HCT116 (cell line): ENCODE measurements around the gene SELENOS. TPM values are rescaled to one million over a fixed set of nuclear protein-coding genes. Genes with fewer than 3 reads are reported as not detected.

Experiments
- ATAC-seq: fragments of 200-7000 bp; cut with Tn5 transposase; 2 replicates; pipeline ENCODE4 v1.9.1; 2020; ENCODE audit warnings: mild to moderate bottlenecking, moderate library complexity
- BruUV-seq: library from RNA; stranded (reverse); fragments of 400-500 nt; replicated peaks from 2 replicates; lab custom pipeline; 2021; lab: Mats Ljungman, UMichigan
- CTCF ChIA-PET: fragments of 300-600 bp; sonication (Branson Sonifier 250); formaldehyde crosslinking; loops from one replicate; lab custom pipeline; 2021; ENCODE audit warnings: antibody characterized with exemption; lab: Charles Lee
- POLR2A ChIA-PET: fragments of 300-600, 350-600 bp; sonication (Branson Sonifier 250); formaldehyde crosslinking; loops from one replicate; lab custom pipeline; 2021; ENCODE audit warnings: antibody characterized with exemption; lab: Charles Lee
- RAD21 ChIA-PET, 2 experiments: fragments of 300-600 bp; sonication (Branson Sonifier 250); formaldehyde crosslinking; loops; one replicate each; lab custom pipeline; 2023; ENCODE audit warnings: low total read pairs in 2 of 2; ENCODE audit not compliant: uncharacterized antibody in 2 of 2, unreplicated experiment in 2 of 2, low non-redundant PET in 1 of 2; lab: Charles Lee
- DNase-seq: peaks from one replicate; pipeline ENCODE4 v3.0.0-alpha.2; 2010; ENCODE audit warnings: low read depth, low spot score
- H2AFZ ChIP-seq: fragments of 200-600 bp; shearing (Covaris generic), sonication (generic); 2 replicates; pipeline ENCODE4 v1.6.1; 2017; ENCODE audit warnings: low read depth, mixed run types, mixed read lengths, antibody characterized with exemption, low read length; ENCODE audit not compliant: poor library complexity, severe bottlenecking
- H3K27ac ChIP-seq: 2 replicates; pipeline ENCODE4 v1.5.1; 2012; ENCODE audit warnings: low read depth, low read length
- H3K27me3 ChIP-seq: fragments of 200-600 bp; sonication (generic); 2 replicates; pipeline ENCODE4 v1.6.1; 2016; ENCODE audit warnings: mixed run types, low read length, mixed read lengths; ENCODE audit not compliant: insufficient read depth
- H3K36me3 ChIP-seq, 2 experiments: fragments of 200-500 bp in 1 of 2; fragments of 200-600 bp in 1 of 2; sonication (Bioruptor generic) in 1 of 2; sonication (generic) in 1 of 2; 2 replicates each; pipeline versions ENCODE4 v1.5.1 to v1.6.1; 2014 to 2016; ENCODE audit warnings: low read length in 2 of 2, inconsistent platforms in 1 of 2, mixed read lengths in 1 of 2, mixed run types in 1 of 2; ENCODE audit not compliant: insufficient read depth in 2 of 2, control insufficient read depth in 1 of 2
- H3K4me1 ChIP-seq, 2 experiments: fragments of 200-600 bp in 1 of 2; sonication (generic) in 1 of 2; 2 replicates each; pipeline versions ENCODE4 v1.5.1 to v1.6.1; 2012 to 2017; ENCODE audit warnings: low read length in 2 of 2, inconsistent platforms in 1 of 2, mild to moderate bottlenecking in 1 of 2, mixed read lengths in 1 of 2, mixed run types in 1 of 2, moderate library complexity in 1 of 2; ENCODE audit not compliant: insufficient read depth in 2 of 2, control insufficient read depth in 1 of 2
- H3K4me2 ChIP-seq: fragments of 200-600 bp; sonication (generic); 2 replicates; pipeline ENCODE4 v1.6.1; 2017; ENCODE audit warnings: mixed run types, low read length, mixed read lengths
- H3K4me3 ChIP-seq, 2 experiments: fragments of 200-600 bp in 1 of 2; sonication (generic) in 1 of 2; replicated peaks in 1 of 2; 2 replicates each; pipeline ENCODE4 v1.5.1; 2011 to 2016; ENCODE audit warnings: low read length in 2 of 2, control low read depth in 1 of 2, low read depth in 1 of 2, mild to moderate bottlenecking in 1 of 2, mixed read lengths in 1 of 2, mixed run types in 1 of 2
- H3K79me2 ChIP-seq: fragments of 200-600 bp; sonication (generic); 2 replicates; pipeline ENCODE4 v1.6.1; 2017; ENCODE audit warnings: mild to moderate bottlenecking, mixed run types, low read length, moderate library complexity, mixed read lengths; ENCODE audit not compliant: insufficient read depth
- H3K9ac ChIP-seq: fragments of 200-600 bp; sonication (generic); 2 replicates; pipeline ENCODE4 v1.6.1; 2016; ENCODE audit warnings: low read length, mixed read lengths
- H3K9me2 ChIP-seq: fragments of 200-600 bp; sonication (generic), shearing (Covaris generic); 2 replicates; pipeline ENCODE4 v1.6.1; 2017; ENCODE audit warnings: mixed run types, mild to moderate bottlenecking, moderate library complexity; ENCODE audit not compliant: insufficient read depth
- H3K9me3 ChIP-seq, 2 experiments: fragments of 200-500 bp in 1 of 2; fragments of 200-600 bp in 1 of 2; sonication (Bioruptor generic) in 1 of 2; sonication (generic) in 1 of 2; 2 replicates each; pipeline ENCODE4 v1.6.1; 2014 to 2017; ENCODE audit warnings: low read length in 2 of 2, mixed read lengths in 2 of 2, inconsistent platforms in 1 of 2, low read depth in 1 of 2, mild to moderate bottlenecking in 1 of 2, mixed run types in 1 of 2, moderate library complexity in 1 of 2; ENCODE audit not compliant: control insufficient read depth in 1 of 2, insufficient read depth in 1 of 2
- H4K20me1 ChIP-seq: fragments of 200-600 bp; sonication (generic), shearing (Covaris generic); 2 replicates; pipeline ENCODE4 v1.6.1; 2017; ENCODE audit warnings: mixed run types, mild to moderate bottlenecking, moderate library complexity; ENCODE audit not compliant: insufficient read depth
- CTCF ChIP-seq, 3 experiments: fragments of 200-600 bp in 1 of 3; sonication (generic) in 1 of 3; IDR thresholded peaks in 2 of 3; conservative IDR thresholded peaks in 1 of 3; 2 replicates each; pipeline ENCODE4 v1.5.1; 2012 to 2017; ENCODE audit warnings: low read depth in 2 of 3, low read length in 2 of 3, antibody characterized with exemption in 1 of 3, borderline replicate concordance in 1 of 3, control low read depth in 1 of 3, mild to moderate bottlenecking in 1 of 3, mixed read lengths in 1 of 3, mixed run types in 1 of 3, moderate library complexity in 1 of 3; ENCODE audit not compliant: insufficient read depth in 1 of 3
- EGR1 ChIP-seq: IDR thresholded peaks from 2 replicates; pipeline ENCODE4 v1.6.1; 2012; ENCODE audit warnings: low read depth
- ELF1 ChIP-seq: IDR thresholded peaks from 2 replicates; pipeline ENCODE4 v1.6.1; 2012; ENCODE audit warnings: low read depth, borderline replicate concordance
- FOSL1 ChIP-seq: IDR thresholded peaks from 2 replicates; pipeline ENCODE4 v1.6.1; 2012; ENCODE audit warnings: low read depth
- JUND ChIP-seq: IDR thresholded peaks from 2 replicates; pipeline ENCODE4 v1.6.1; 2012
- SIN3A ChIP-seq: IDR thresholded peaks from 2 replicates; pipeline ENCODE4 v1.6.1; 2012; ENCODE audit warnings: low read depth
- SP1 ChIP-seq: IDR thresholded peaks from 2 replicates; pipeline ENCODE4 v1.6.1; 2012; ENCODE audit warnings: low read depth
- TCF7L2 ChIP-seq: IDR thresholded peaks from 2 replicates; pipeline ENCODE4 v1.7.0; 2011; ENCODE audit warnings: borderline replicate concordance, inconsistent platforms; ENCODE audit not compliant: insufficient read depth, insufficient read length; ENCODE audit errors: extremely low read depth
- ZBTB33 ChIP-seq: IDR thresholded peaks from 2 replicates; pipeline ENCODE4 v1.6.1; 2011; ENCODE audit warnings: mild to moderate bottlenecking, low read length, moderate library complexity; ENCODE audit not compliant: insufficient replicate concordance; ENCODE audit errors: extremely low read depth
- ZFX ChIP-seq: fragments of 450-650 bp; IDR thresholded peaks from 2 replicates; pipeline ENCODE4 v1.6.1; 2017
- ZNF274 ChIP-seq: fragments of 200-500 bp; sonication (Bioruptor generic); IDR thresholded peaks from 2 replicates; pipeline ENCODE4 v1.6.1; 2014; ENCODE audit warnings: mild to moderate bottlenecking, low read depth, low read length, inconsistent platforms
- intact Hi-C: fragments of 100-400 bp; cut with micrococcal nuclease; formaldehyde crosslinking; loops from 2 replicates; pipeline ENCODE4 v1.10.0; 2022
- total RNA-seq: library from RNA; stranded (reverse); gene quantifications from one replicate; pipeline ENCODE4 v1.2.1, GENCODE V29; 2021; ENCODE audit not compliant: unreplicated experiment
- TF ChIP-seq, protein P1 (sequence below): IDR thresholded peaks from 2 replicates; pipeline ENCODE4 v1.6.1; 2012

SELENOS gene
- total RNA-seq, 1 experiment from 2014 or later, result 45.6 TPM

DNA sequence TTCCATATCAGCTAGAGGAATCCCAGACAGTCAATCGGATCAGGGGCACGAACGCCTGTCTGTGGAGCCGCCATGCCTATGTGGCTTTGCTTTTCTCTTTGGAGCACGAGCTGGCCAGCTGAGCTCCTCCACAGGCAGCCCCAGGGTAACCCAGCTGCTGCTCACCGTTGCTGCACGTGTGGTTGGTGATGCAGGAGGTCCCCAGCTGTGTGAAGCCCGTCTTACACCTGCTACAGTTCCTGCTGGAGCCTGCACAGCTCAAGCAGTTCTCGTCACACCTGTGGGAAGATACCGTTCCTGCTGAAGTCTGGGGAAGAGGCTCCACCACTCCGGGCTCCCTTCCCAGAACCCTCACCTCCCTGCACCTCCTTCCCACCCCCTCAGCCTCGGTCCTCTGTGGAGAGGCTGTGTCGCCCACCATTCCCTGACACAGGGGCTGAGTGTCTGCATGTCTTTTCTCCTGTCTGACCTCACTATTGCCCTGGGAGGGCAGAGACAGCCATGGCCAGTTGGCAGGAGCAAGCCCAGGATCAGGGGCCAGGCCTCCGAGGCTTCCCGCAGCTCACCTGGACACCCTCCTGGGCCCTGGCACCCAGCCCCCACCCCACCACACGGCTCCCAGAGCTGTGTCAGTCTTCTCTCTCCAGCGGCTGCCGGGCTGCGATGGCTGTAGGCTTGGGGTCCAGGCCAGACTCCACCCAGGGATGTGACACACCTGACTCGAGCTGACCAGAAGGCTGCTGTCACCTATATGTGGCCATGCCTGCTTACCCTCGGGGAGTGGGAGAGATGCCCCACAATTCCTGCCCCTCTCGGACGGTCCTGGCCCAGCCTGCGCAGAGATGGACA, 30.0 kb upstream of the SELENOS start:
- no peaks in the 10 kb centered on the region for H3K9me2 ChIP-seq
- H3K27ac ChIP-seq, result no peak overlapping the region
- RAD21 ChIA-PET, result no interaction called here
- no peaks in the 10 kb centered on the region for H3K4me1 ChIP-seq
- TF ChIP-seq ZBTB33 (no peak), ZNF274 (no peak), JUND (no peak), SP1 (no peak), FOSL1 (no peak), TCF7L2 (no peak), ELF1 (no peak), SIN3A (no peak), CTCF (IDR thresholded peaks at IDR 0.05 in 2 of 3, conservative IDR thresholded peaks at IDR 0.05 in 1 of 3; ENCODE audit: borderline replicate concordance in 1 of 3, insufficient read depth in 1 of 3, low read depth in 2 of 3, low read length in 2 of 3) (no peak), EGR1 (no peak), ZFX (no peak)
- TF ChIP-seq, protein P1, sequence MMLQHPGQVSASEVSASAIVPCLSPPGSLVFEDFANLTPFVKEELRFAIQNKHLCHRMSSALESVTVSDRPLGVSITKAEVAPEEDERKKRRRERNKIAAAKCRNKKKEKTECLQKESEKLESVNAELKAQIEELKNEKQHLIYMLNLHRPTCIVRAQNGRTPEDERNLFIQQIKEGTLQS, result no peak
- TF ChIP-seq, all 23 proteins: peak for 0
- H3K36me3 ChIP-seq, result no peaks in the 10 kb centered on the region
- no peaks in the 10 kb centered on the region for H4K20me1 ChIP-seq
- DNase-seq (no peak), ATAC-seq (0 out of 2 replicates have a peak, but pooled peaks have one; percentile 18)
- ChIA-PET POLR2A (no interaction called here), CTCF (no interaction called here)
- intact Hi-C loops, result no loop called here
- H3K4me2 ChIP-seq, result no peak overlapping the region
- H3K79me2 ChIP-seq, result no peaks in the 10 kb centered on the region
- H3K4me3 ChIP-seq, result no peak overlapping the region
- H2AFZ ChIP-seq, result no peak overlapping the region
- no peaks in the 10 kb centered on the region for H3K9me3 ChIP-seq
- BruUV-seq, result no TSS peak
- H3K27me3 ChIP-seq, result no peaks in the 10 kb centered on the region
- no peak overlapping the region for H3K9ac ChIP-seq
